WI38 (cell line): ENCODE measurements around the gene BEGAIN.
A peak's percentile ranks its signal among the peaks of the same experiment; 100 is the strongest.
"Not testable (repeated sequence)": the region's sequence is repeated elsewhere in the genome, so short reads cannot be mapped to it uniquely, and the experiment has no call there.

Source experiments
- H3K4me3 ChIP-seq: 2 replicates; pipeline ENCODE4 v1.5.1; 2011; ENCODE audit warnings: low read depth, mild to moderate bottlenecking, control low read depth, low read length
- CTCF ChIP-seq: IDR thresholded peaks from 2 replicates; pipeline ENCODE4 v1.5.1; 2012; ENCODE audit warnings: low read depth, mild to moderate bottlenecking, control low read depth, low read length

Gene BEGAIN

GRCh38 chr14:100526057-100526456, 61.2 kb downstream of the BEGAIN start:
- TF ChIP-seq CTCF = no peak
- H3K4me3 ChIP-seq = no peak overlapping the region

- H3K4me3 ChIP-seq = no peak overlapping the region
- no peak for TF ChIP-seq CTCF
Observed at GRCh38 chr14:100525615-100526014, 61.6 kb downstream of the BEGAIN start.

- no peak overlapping the region for H3K4me3 ChIP-seq
- peak; percentile 22 for TF ChIP-seq CTCF
Observed at GRCh38 chr14:100524933-100525243, 62.3 kb downstream of the BEGAIN start.

- no peak overlapping the region for H3K4me3 ChIP-seq
- no peak for TF ChIP-seq CTCF
Observed at GRCh38 chr14:100524233-100524932, 62.8 kb downstream of the BEGAIN start.

- no peak for TF ChIP-seq CTCF
Observed at GRCh38 chr14:100523843-100524169, 63.4 kb downstream of the BEGAIN start.

GRCh38 chr14:100523131-100523842, 63.9 kb downstream of the BEGAIN start:
- TF ChIP-seq CTCF = no peak

More at GRCh38 chr14:100523843-100524169, 63.4 kb downstream of the BEGAIN start:
- H3K4me3 ChIP-seq = no peak overlapping the region

GRCh38 chr14:100522616-100523099, 64.6 kb downstream of the BEGAIN start:
- no peak for TF ChIP-seq CTCF
- no peak overlapping the region for H3K4me3 ChIP-seq

More at GRCh38 chr14:100523131-100523842, 63.9 kb downstream of the BEGAIN start:
- no peak overlapping the region for H3K4me3 ChIP-seq

- not testable (repeated sequence) for H3K4me3 ChIP-seq
Observed at GRCh38 chr14:100506053-100506452, 81.2 kb downstream of the BEGAIN start.
